Dermis microvascular lymphatic vessel endothelial cell (primary cell): Measurements from ENCODE around the gene WDR7. TPM values are rescaled to one million over a fixed set of nuclear protein-coding genes. Genes with fewer than 3 reads are reported as not detected.

ENCODE experiments used
- DNase-seq, 2 donors: peaks; one replicate each; pipeline versions ENCODE4 v3.0.0 to v3.0.0-alpha.2; 2010; ENCODE audit warnings: low read depth in 2 of 2
- total RNA-seq: library from RNA; depleted of rRNA; stranded (reverse); fragments of >200 nt; gene quantifications from 2 replicates; pipeline ENCODE4 v1.2.1, GENCODE V29; 2014

Gene WDR7
- 19.6 and 23.8 TPM in 2 replicates for total RNA-seq

DNA sequence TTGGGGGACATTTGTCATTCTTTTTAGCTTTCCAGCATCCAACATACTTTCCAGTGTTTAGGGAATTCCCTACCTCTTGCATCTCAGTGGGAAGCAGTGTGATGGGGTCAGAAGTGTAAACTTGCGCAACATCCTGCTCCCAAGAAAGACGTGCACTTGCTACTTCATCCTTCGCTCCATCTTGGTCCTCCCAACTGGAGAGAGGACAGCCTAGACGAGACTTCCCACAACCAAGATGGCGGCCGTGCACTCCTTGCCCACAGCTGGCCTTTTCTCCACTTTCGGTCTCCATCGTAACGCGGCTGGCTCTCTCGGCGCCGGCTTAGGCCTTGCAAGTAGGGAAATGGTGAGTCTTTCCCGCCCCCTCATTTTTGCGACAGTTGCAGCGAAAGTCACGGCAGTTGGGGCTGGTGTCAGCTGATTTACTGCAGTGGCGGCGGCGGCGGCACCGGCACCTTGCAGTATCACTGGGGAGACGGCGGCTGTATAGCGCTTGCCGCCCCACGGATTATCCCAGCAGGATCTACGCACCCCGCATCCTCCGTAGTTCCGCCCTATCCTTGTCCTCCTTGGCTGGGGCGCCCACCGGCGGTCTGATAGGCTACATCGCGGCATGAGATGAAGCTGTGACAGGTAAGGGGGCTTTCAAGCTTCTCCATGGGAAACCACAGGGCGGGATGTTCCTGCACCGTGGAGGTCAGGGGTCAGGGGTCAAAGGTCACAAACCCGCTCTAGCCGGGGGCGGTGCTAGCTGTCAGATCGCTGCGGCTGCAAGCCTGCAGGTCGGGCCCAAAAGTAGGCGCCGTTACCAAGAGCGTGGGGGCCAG lies at the start of gene WDR7:
Gene WDR7, plus strand, starts transcription at position 416 of the 827 bp plus-strand sequence. CDS start 21,157 bp downstream, outside the sequence.
- peak; percentile 94 to 97 for DNase-seq

DNA sequence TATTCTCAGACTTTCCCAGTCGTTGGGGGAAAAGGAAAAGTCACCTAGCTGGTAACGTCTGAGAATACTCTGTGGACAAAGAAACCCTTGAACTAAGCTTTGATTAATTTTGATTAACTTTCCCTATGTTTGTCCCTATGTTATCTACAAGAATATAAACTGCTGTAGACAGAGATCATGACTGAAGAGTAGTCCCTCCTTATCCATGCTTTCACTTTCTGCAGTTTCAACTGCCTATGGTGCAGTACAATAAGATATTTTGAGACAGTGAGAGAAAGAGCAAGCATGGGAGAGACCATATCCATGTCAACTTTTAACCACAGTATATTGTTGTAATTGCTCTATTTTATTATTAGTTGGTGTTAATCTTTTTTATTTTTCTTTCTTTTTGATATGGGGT lies 44.5 kb upstream of the WDR7 start:
- DNase-seq, result no peak

DNA sequence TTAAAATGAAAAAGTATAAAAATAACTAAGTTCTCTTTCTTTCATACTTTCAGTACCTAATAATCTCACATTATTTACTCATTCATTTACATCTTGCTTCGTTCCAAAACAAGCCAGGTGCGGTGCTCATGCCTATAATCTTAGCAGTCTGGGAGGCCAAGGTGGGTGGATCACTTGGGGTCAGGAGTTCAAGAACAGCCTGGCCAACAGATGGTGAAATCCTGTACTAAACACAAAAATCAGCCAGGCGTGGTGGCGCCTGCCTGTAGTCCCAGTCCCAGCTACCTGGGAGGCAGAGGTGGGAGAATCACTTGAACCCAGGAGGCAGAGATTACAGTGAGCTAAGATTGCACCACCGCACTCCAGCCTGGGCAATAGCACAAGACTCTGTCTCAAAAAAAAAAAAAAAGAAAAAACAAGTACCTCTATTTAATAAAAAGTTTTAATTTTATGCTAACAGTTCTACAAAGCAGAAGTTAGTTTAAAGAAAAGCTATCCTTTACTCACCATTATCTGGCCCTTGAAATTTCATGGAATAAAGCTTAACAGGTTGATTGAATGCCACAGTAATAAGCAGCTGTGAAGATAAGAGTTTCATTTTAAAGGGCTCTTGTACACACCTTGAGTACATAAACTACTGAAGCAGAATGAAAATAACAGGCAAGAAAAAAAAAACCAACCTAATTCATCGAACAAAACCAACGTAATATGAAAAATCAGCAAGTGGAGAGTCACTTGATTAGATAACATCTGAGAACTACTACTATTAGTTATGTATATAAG lies 35.2 kb upstream of the WDR7 start:
- no peak for DNase-seq

DNA sequence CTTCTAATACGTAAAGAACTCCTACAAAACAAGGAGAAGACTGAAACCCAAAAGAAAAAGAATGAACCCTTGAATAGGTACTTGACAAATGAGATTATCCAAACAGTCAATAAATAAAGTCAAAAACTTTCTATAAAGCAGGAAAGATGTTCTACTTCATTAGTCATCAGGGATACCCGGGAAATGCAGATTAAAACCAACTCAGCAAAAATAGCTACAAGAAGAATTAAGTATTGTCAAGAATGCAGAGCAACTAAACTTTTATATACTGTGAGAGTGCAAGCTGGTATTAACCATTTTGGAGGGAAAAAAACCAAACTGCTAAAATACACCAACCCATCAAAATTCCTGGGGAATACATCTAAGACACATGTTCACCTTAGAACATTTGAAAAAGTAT lies 23.2 kb upstream of the WDR7 start:
- DNase-seq, result no peak

DNA sequence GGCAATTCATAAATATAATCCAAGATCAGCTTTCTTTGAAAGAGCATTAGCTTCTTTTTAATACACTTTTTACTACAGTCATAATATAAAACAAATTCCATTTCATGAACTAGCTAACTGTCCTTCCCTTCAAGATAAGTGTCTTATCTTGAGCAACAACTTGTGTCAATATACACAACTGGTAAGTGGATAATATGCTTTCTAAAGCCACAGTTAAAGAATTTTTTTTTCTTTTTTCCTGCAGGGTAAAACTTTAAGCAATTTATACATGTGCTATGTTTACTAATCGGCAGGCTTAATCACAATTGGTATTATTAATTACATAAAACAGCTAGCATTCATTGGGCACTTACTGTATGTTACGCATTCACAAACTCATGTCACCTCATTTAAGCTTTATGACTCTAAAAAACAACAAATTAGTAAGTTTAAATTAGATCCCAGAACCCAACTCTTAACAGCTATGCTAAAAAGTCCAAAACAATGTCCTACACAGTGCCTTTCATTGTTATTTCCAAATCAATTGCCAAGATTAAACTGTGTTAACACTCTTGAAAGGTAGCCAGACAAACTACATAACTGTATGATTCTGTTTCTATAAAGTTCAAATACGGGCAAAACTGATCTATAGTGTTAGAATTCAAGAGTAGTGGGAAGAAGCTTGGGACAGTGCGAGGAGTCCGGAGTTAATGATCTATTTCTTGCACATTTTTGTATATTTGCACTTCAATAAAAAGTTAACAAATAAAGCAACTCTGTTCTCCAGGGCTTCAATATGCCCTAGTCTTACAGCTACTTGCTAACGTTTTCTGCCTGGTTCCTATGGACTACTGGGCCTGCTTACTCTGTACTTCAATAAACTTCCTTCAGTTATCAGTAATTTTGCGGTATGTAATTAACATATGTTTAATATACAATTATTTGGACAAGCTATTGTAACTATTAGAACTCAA lies 18.8 kb upstream of the WDR7 start:
- DNase-seq, result no peak

DNA sequence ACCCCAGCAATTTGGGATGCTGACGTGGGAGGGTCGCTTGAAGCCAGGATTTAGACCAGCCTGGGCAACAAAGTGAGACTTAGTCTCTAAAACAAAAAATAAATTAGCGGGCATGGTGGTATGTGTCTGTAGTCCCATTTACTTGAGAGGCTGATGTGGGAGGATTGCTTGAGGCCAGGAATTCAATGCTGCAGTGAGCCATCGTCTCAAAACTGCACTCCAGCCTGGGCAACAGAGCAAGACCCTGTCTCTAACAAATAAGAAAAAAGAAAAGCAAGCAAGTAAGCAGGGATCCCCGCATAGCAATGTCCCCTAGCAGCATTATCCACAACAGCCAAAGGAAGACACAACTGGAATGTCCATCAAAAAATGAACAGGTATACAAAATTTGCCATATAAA lies 16.2 kb upstream of the WDR7 start:
- no peak for DNase-seq

DNA sequence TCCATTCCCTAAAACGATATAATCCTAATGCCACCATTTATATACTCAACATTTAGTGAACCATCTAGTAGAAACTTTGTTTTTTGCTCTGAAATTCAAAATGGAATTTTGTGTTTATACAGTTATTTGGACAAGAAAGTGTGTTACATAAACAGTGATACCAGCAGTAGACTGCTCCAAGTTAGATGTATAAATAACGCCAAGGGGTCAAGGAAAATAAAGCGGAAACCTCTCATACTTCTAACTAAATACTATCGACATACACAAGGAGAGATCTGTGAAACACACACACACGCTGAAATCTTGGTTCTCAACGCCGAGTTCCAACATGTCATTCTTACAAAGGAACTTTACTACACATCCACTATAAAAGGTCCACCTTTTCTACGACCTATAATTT lies 14.0 kb upstream of the WDR7 start:
- DNase-seq, result peak in 1 of 2 donors; percentile 19

DNA sequence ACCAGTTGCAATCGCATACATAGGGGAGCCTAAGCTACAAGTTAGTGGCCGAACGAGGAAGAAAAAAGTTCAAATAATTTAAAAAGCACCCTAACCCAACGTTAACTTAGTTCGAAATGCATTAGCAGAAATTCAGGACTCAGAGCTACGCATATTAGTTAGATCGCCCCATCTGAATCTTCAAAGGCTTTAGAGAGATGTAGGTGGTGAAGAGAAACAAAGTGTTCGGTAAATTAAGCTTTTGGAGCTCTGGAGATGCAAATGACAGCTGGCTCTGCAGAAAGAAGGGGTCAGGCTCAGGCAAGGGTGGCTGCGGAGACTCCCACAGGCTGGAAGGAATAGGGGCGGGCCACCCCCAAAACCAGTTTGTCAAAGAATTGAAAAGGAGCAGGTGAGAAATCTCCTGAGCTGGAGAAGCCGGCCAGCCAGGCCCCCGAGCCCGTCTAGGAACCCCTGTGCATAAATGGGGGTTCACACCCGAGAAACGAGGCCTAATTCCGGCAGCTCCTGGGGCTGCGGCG lies 13.4 kb upstream of the WDR7 start:
- peak in 1 of 2 donors; percentile 6 for DNase-seq

DNA sequence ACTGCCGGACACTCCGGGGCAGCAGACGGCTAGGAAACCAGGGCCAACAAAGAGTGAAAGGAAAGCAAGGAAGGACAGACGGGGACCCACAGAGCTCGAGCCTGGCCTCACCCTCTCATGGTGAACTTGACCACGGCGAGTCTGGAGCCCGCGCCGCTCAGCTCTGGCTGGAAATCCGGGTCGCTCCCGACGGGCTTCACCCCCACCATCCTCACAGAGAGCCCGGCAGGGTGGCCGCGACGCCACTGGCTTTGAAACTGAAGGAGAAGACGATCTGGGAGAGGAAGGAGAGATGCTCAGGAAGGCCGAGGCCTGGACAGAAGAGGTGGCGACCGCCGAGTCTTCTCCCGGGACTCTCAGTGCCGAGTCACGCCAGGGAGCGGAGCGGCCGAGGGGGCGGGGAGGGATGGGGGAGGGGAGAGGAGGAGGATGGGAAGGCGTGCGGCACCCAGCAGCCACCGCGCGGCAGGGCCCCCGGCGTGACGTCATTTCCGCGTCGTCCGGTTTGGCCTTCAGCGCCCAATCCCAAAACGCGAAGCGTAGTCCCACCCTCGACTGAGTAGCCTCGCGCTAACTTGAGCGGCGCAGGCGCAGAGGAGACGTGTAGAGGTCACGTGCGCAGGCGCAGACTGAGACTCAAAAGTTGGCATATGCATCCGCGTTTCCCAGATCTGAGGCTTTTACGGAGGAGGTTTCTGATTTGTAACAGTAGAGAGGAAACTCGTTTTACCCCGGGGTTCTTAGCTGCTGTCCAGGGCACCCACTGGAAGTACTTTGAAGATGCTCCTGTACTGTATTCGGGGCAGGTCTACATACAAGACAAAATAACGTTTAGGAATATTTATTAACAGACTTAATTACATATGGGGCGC lies 12.7 kb upstream of the WDR7 start, which contains the start of gene TXNL1:
Gene TXNL1, minus strand, starts transcription at position 361 of the 872 bp plus-strand sequence. Its CDS starts 152 bp downstream, at position 209.
- peak; percentile 98 for DNase-seq

DNA sequence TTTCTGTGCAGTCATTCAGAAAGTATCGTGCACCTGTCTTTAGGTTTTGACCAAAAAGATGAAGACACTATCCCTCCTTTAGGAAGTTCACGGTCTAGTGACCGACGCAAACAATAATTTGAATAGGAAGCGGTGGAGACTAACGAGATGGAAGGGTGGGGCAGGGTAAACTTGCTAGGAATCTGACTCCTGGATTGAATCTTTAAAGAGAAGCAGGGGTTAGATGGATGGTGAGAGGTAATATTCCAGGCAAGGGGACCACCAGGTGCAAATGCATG lies 12.1 kb upstream of the WDR7 start:
- DNase-seq, result no peak

DNA sequence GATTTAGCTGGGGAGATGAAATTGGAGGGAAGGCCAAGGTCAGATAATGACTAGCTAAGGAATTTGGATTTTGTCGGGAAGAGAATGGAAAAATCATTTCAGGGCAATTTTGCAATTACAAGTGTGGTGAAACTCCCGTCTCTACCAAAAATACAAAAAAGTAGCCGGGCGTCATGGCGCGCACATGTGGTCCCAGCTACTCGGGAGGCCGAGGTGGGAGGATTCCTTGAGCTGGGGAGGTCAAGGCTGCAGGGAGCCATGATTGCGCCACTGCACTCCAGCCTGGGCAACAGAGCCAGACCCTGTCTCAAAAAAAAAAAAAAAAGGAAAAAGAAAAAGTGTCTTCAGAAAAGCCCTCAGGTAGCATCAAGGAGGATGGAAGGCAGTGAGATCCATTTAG lies 11.6 kb upstream of the WDR7 start:
- no peak for DNase-seq

DNA sequence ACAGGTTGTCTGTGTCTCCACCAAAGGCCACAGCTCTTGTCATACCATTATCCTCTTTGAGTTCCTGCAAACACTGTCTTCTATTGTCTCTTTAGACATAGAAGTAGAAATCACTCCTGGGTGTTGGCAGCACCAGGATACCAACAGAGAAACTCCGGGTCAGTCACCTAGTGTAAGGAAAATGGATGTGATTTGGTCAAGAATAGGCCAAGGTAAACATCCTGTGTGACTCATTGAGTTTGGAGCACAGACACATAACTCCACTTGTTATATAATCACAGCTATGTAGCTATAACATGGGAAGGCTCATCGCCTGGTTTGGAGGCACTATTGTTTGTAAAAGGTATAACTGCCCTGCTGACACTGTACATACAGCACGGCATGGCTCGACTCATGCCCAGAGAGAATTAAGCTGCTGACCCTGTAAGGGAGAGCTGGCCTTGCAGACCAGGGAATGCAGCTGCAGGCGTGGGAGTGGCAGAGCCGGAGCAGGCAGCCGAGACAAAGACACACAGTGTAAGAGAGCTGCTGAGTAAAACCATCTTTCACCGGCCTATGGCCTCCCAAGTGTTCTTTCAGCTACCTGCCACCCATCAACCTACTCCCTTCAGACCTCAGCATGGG lies 9.3 kb upstream of the WDR7 start:
- peak; percentile 76 to 86 for DNase-seq

DNA sequence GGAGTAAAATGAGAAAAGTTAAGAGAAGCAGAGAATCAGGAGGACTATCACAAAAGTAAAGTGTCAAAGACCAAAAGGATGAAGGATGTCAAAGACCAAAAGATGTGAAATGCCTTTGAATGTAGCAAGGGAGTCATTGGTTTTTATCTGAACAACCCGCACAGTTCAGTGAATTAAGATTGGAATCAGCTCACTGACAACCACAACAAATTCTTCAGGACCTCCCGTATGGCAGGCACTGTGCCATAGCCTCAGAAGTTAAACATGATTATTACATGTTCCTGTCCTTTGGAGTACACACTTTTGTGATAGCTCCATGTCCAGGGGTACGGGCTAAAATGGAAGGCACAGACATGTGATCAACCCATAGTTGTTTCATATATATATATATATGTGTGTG lies 7.8 kb upstream of the WDR7 start:
- DNase-seq, result no peak

DNA sequence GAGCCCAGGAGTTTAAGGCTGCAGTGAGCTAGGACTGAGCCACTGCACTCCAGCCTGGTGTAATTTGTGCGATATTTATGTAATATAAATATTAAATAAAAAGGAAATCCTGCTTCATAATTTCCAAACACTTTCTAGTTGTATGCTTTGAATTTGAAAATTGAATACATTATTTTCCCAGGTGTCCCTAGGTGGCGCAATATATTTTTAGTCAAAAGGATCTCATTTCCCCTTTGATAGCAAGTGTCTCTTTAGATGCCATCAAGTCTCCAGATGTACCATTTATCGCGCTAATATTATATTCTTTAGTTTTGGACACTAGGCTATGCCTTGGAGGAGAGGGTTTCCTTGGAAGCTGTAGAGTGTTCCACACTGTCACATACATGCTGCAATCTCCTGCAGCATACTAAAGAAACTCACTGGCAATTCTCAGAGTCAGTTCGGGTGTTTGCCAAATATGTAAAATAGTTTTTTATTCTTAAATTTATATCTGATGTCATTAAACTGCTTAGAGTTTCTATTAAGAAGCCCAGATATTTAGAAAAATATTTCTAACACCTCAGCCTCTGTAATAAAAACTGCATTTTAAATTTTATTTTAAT lies 5.6 kb upstream of the WDR7 start:
- DNase-seq, result peak in 1 of 2 donors; percentile 28

DNA sequence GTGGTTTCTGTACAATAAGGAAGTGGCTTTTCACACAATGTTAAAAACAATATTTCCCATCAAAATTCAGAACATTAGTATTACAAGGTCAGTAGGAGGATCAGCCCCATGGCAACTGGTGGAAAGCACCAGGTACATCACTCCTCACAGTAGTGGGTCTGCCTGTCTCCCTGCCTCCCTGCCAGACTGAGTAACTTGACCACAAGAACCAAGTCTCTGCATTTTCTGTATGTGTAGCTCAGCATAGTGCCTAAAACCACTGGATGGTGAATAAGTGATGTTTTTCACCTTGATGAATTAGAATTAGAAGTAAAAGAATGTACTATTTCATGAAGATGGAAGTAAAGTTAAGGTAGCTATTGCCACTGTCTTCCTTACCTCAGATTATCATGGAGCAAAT lies 4.1 kb upstream of the WDR7 start:
- no peak for DNase-seq

DNA sequence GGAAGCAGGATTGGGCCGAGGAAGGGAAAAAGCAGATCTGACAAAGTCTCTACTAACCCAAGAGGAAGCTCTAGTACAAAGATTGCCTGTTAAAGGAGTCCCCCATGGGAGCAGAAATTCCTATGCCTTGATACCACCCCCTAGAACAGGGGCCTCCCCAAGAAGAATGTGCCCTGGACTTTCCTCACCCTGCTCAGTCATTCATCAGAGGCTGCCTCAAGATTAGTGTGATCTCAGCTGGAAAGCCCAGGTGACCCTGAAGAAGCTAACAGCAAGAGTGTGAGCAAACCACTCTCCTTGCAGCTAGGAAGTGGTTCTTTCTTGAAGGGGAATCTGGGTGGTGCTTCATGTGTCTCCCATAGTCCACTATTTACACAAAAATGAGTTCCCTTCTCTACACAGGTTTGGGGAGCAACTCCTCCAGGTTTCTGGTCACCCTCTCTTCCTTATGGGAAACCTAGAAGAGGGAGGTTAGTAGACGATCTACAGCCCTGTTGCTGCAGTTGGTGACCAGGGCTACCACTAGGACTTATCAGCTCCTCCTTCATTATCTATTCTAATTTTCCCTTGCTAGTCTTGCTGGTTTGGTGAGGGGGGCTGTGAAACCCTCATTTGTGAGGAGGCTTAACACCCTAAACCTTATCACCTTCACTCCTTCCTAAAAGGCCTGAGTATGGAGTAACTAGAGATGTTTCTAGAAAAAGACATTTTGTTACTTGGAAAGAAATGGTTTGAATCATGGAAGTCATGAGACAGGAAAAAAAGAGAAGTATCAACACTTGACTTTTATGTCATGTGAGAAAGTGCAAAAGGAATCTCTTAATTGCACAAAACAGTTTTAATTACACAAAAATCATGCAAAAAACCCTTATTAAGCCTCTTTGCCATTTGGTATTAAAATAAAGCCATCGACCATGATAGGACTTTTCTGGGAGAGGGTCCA lies 2.9 kb upstream of the WDR7 start:
- DNase-seq, result no peak

DNA sequence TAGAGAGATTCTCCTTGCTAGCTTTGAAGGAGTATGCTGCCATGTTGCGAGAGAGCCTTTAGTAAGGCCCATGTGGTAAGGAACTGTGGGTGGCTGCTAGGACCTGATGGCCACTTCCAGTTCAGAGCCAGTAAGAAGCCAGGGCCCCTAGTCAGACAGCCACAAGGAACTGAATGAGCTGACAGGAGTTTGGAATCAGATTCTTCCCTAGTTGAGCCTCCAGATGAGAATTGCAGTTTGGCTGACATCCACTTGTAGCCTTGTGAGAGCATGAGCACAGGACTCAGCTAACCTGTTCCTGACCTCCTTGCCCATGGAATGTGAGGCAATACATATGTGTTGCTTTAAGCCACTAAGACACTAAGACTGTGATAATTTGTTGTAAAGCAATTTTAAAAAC lies 1.2 kb upstream of the WDR7 start:
- DNase-seq, result no peak

DNA sequence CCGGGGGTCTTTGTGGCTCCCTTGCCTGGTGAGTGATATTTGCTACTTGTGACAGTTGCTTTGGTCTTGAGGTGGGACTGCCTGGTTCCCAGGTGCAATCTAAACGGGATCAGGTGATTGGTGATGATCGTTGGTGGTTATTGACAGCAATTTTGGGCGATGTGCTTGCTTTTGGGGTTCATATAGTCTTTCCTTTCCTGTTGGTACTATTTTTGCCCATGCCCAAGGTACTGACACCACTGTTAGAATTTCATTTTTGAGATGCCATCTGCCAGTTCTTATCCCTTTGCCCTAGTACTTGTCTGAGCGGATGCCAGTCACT lies 573 bp downstream of the WDR7 start:
- no peak for DNase-seq

DNA sequence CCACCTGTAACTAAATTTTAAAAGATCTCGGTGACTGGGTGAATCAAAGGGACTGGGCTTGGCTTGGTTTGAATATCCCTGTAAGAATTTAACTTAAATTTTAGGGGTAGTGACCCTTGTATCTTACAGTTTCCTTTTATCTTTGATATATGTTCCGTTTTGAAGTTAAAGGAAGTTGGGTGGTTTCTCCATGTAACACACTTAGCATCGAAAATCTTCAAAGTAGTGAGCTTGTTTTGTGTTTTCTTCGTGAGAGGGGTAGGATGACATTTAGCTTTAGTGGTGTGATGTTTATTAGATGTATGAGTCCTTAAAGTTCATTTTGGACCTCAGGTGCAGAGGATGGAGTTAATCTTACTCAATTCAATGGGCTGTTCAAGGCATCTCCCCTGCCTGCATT lies 1.6 kb downstream of the WDR7 start:
- no peak for DNase-seq
